RCC 7860 (cell line): ENCODE results near the gene MPP2.
"Not testable (repeated sequence)": the region's sequence is repeated elsewhere in the genome, so short reads cannot be mapped to it uniquely, and the experiment has no call there.

Source experiments
- DNase-seq: peaks from one replicate; pipeline ENCODE4 v3.0.0-alpha.2; 2015; ENCODE audit warnings: low spot score
- FAIRE-seq: peaks from 2 replicates; lab custom pipeline; 2012; peaks lifted over from hg19 to GRCh38; lab: Jason Lieb, UNC

MPP2 gene, protein sequence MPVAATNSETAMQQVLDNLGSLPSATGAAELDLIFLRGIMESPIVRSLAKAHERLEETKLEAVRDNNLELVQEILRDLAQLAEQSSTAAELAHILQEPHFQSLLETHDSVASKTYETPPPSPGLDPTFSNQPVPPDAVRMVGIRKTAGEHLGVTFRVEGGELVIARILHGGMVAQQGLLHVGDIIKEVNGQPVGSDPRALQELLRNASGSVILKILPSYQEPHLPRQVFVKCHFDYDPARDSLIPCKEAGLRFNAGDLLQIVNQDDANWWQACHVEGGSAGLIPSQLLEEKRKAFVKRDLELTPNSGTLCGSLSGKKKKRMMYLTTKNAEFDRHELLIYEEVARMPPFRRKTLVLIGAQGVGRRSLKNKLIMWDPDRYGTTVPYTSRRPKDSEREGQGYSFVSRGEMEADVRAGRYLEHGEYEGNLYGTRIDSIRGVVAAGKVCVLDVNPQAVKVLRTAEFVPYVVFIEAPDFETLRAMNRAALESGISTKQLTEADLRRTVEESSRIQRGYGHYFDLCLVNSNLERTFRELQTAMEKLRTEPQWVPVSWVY

DNA sequence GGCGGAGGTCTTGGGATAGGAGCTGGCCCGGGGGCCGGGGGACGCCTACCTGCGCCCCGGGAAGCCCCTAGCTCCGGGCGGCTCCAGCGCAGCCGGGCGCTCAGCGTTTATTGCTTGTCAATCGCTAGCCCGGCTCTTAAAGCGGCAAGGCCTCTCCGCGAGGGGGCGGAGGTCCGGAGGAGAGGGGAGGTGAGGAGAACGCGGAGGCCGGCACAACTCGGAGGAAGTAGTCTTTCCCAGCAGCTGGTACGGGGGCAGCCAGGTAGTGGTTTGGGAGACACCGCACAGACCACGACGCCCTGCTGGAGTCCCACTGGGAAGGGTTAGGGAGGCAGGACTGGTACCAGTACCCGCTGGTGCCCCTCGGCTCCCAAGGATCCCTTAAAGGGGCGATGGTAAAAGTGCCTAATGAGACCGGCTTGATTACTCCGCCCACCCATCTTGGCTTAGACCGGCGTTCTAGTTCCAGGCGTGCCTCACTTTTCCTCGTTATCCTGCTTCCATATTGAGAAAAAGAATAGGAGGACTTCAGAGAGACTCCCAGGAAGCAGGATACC, at the start of gene MPP2:
MPP2 (minus strand) TSS at position 112 of the 557 bp plus-strand sequence. CDS start 3,076 bp downstream, outside the sequence.
- no peak for DNase-seq
- FAIRE-seq, result no peak

GRCh38 chr17:43956222-43956621, 48.9 kb upstream of the MPP2 start:
- DNase-seq (no peak), FAIRE-seq (no peak)

DNA sequence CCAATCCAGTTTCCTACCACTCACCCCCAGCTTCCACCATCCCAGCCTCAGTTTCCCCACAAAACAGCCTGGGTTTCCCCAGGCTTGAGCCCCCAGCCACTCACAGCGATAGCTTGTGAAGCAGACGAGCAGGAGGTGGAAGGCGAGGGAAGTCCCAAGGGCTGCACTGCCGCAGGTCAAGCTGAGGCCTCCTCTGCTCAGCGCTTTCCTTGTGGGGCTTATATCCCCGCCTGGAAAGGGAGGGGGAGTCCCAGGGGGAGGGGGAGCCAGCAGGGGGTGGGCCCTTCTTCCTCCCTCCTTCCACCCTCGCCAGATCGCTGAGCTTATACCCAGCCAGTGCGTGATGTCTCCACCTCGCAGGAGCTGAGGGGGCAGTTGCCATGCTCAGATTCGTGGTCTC, 46.4 kb upstream of the MPP2 start, which contains the start of gene PYY:
PYY (minus strand) TSS at position 195 of the 400 bp plus-strand sequence. CDS start 457 bp downstream, outside the sequence.
- FAIRE-seq, result no peak
- no peak for DNase-seq

- no peak for FAIRE-seq
- no peak for DNase-seq
Measured at GRCh38 chr17:43952724-43953666, 45.7 kb upstream of the MPP2 start.

GRCh38 chr17:43952351-43952723, 45.0 kb upstream of the MPP2 start:
- DNase-seq (no peak), FAIRE-seq (no peak)

GRCh38 chr17:43951750-43952149, 44.4 kb upstream of the MPP2 start:
- FAIRE-seq (no peak), DNase-seq (no peak)

GRCh38 chr17:43950554-43950953, 43.2 kb upstream of the MPP2 start:
- DNase-seq (no peak), FAIRE-seq (no peak)

GRCh38 chr17:43949781-43950180, 42.4 kb upstream of the MPP2 start:
- DNase-seq, result no peak
- FAIRE-seq, result no peak

DNA sequence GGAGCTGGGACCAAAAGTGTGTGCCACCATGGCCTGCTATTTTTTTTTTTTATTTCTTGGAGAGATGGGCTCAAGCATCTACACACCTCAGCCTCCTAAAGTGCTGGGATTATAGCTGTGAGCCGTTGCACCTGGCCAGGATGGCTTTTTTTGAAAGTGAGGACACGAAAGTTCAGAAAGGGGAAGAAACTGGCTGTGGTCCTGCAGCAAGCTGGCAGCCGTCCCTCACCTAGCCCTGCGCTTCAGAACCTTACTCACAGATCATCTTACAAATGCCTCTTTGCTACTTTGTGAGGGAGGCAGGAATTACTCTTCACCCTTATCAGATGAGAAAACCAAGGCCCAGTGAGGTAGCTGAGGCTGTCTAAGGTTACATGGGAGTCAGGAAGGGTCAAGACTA, 39.4 kb upstream of the MPP2 start:
- FAIRE-seq (no peak), DNase-seq (no peak)

GRCh38 chr17:43945074-43945829, 37.9 kb upstream of the MPP2 start:
- no peak for FAIRE-seq

DNA sequence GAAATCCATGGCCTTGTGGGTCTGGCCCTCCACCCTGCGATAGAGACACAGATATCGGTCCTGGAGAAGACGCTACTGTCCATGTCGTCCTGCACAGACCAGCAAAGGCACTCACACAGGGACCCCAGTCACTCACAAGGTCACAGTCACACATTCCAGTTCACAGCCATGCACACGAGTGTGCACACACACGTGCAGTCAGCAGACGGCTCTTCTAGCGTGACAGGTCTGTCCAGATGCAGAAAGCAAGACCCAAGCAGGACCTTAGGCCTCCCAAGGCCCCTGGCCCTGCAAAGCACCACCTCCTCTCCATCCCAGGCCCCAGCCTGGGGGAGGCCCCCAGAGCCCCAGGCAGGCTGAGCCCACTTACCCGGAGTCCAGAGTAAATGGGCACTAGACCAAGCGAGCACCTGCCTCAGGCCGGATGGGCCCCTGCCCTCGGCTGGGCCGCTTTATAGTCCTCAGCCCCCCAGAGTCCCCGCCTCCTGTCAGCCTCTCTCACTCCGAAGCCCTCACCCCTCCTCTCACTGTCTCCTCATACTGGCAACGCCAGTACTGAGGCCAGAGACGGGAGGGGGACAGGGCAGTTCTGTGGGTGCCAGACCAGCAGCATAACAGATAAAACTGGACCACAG, 34.8 kb upstream of the MPP2 start, which contains the start of gene PPY:
PPY (minus strand) TSS at position 426 of the 635 bp plus-strand sequence. CDS start 822 bp downstream, outside the sequence.
- DNase-seq (no peak), FAIRE-seq (no peak)

More at GRCh38 chr17:43945074-43945829, 37.9 kb upstream of the MPP2 start:
- no peak for DNase-seq

DNA sequence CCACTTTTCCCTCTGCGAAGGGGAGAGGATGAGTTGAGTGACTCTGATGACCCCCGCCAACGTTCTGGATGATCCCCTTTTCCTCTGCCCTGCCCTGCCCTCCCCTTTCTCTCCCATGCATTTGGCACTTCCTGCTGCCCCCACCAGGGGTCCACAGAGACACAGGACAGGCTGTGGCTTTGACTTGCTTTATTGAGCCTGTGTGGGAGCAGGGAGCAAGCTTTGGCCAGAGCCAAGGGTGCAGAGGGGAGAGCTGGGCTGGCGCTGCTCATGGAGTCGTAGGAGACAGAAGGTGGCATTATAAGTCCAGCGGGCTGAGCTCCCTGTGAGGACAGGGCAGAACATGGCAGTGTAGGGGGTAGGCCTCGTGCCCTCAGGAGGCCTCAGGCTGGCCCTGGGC, 33.3 kb upstream of the MPP2 start:
- DNase-seq, result no peak
- no peak for FAIRE-seq

DNA sequence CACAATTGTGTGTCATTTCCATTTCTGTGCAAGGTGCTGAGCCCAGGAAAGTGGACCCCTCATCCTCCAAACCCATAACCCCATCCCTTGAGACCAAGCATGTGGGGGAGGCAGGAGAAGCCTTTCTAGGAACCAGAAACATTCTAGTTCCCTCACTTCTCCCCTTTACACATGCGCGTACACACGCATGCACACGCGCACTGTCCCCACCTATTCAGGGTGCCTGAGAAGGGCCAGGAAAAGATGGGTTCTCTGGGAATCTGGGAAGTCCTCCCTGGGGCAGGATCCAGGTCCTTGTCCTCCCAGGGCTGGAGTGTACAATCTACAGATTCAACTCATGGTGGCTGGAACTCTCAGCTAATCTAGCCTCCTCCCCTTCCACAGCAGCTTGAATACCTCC, 32.5 kb upstream of the MPP2 start:
- no peak for DNase-seq
- FAIRE-seq, result no peak

DNA sequence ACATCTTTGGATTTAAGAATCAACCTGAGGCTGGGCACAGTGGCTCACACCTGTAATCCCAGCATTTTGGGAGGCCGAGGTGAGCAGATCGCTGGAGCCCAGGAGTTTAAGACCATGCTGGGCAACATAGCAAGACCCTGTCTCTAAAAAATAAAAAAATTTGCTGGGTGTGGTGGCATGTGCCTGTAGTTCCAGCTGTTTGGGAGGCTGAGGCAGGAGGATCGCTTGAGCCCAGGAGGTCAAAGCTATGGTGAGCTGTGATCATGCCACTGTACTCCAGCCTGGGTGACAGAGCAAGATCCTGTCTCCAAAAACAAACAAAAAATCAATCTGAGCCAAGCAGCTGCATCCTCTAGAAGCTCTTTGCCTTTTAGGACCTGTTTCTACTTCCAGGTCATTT, 32.1 kb upstream of the MPP2 start:
- DNase-seq, FAIRE-seq: not testable (repeated sequence)

GRCh38 chr17:43938838-43939182, 31.5 kb upstream of the MPP2 start:
- FAIRE-seq (no peak), DNase-seq (no peak)

DNA sequence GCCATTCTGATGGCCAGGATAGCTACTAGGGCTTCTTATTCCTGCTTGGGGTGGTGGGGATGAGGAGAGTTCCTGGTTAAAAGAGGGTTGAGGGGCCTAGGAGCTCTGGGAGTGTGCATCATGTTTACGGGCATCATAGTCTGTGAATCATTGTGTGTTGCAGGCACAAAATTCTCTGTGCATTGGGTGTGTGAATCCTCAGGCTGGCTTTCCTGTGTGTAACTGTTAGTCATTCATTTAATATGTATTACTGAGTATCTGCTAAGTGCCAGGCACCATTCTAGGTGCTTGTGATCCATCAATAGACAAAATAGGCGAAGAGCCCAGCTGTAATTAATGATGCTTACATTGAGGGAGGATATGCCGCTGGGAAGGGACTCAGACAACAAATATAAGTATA, 29.1 kb upstream of the MPP2 start:
- no peak for FAIRE-seq

DNA sequence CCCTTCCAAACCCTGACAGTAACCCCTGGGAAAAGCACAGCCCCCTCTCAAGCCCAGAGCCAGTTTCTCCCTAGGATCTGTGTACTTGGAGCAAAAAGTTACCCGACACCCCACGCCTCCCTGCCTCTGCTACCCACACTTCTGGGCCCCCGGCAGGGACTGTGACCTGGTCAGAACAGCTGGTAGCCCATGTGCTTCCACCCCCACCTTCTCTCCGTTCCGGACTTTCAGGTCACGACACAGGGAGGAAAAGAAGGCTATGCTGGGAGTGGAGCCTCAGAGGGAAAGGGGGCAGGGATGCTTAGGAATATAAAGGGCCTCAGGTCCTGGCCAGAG, 28.6 kb upstream of the MPP2 start:
- FAIRE-seq (no peak), DNase-seq (no peak)

More for the DNA sequence above, 29.1 kb upstream of the MPP2 start:
- DNase-seq, result no peak

GRCh38 chr17:43935204-43935925, 28.0 kb upstream of the MPP2 start:
- DNase-seq, result no peak
- FAIRE-seq, result no peak

- no peak for FAIRE-seq
Measured at GRCh38 chr17:43932923-43933322, 25.6 kb upstream of the MPP2 start.

More at GRCh38 chr17:43932923-43933322, 25.6 kb upstream of the MPP2 start:
- DNase-seq, result no peak
